Hippocampal formation (tissue), 2 donors: Measurements from ENCODE around the gene PLOD3.

Source experiments
- DNase-seq, 2 donors: peaks; one replicate each; lab custom pipeline; 2025; lab: John Stamatoyannopoulos, UW

PLOD3 gene

GRCh38 chr7:101180130-101180755 is 37.1 kb downstream of the PLOD3 start, which contains the start of gene NAT16:
Gene NAT16, minus strand, starts transcription at chr7:101180293. Its CDS starts 5,486 bp downstream, at chr7:101174807.
- no peak for DNase-seq

- no peak for DNase-seq
Observed at GRCh38 chr7:101179713-101180112, 37.7 kb downstream of the PLOD3 start.

- no peak for DNase-seq
Observed at GRCh38 chr7:101179117-101179516, 38.3 kb downstream of the PLOD3 start.

DNA sequence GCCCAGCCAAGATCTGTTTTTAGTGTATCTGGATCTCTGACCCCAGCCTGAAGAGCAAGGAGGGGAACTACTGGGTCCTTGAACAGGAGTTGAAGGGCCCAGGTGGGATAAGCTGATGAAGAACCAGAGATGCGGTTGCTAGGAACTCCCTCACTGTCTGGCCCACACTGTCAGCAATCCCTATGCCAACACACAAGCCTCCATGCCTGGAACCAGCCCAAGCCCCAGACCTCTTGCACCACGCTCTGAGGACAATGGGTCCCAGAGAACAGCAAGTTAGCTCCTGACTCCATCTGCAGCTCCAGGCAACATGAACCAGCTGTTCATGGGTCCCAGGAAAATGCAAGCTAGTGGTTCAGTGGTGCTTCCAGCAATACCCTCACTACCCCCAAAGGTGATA is 39.7 kb downstream of the PLOD3 start:
- no peak for DNase-seq

DNA sequence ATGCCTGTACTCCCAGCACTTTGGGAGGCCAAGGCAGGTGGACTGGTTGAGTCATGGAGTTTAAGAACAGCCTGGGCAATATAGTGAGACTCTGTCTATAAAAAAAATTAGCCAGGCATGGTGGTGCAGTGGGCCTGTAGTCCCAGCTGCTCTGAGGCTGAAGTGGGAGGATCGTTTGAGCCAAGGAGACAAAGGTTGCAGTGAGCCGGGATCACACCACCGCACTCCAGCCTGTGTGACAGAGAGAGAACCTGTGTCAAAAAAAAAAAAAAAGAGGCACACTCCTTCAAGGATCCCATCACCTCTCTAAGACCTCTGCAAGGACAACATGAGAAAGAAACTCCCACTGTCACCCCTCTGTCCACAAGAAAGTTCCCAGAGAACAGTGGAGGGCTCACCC is 41.7 kb downstream of the PLOD3 start:
- DNase-seq: no peak

- no peak for DNase-seq
Observed at GRCh38 chr7:101174322-101174854, 43.0 kb downstream of the PLOD3 start.

DNA sequence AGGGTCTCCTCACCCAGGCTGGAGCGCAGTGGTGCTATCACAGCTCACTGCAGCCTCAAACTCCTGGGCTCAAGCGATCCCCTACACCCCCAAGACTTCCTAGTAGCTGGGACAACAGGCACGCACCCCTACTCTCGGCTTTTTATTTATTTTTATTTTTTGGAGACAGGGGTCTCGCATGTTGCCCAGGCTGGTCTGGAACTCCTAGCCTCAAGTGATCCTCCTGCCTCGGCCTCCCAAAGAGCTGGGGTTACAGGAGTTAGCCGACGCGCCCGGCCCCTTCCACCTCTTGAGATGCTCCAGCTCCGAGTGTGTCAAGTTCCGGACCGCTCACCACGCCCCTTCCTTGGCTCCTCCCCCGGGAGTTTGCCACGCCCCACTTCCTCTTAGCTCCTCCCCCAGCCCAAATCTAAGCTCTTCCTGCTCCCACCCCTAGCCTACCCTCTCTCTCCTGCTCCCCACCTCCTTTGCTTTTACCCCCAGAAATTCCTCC is 43.6 kb downstream of the PLOD3 start:
- DNase-seq: no peak

DNA sequence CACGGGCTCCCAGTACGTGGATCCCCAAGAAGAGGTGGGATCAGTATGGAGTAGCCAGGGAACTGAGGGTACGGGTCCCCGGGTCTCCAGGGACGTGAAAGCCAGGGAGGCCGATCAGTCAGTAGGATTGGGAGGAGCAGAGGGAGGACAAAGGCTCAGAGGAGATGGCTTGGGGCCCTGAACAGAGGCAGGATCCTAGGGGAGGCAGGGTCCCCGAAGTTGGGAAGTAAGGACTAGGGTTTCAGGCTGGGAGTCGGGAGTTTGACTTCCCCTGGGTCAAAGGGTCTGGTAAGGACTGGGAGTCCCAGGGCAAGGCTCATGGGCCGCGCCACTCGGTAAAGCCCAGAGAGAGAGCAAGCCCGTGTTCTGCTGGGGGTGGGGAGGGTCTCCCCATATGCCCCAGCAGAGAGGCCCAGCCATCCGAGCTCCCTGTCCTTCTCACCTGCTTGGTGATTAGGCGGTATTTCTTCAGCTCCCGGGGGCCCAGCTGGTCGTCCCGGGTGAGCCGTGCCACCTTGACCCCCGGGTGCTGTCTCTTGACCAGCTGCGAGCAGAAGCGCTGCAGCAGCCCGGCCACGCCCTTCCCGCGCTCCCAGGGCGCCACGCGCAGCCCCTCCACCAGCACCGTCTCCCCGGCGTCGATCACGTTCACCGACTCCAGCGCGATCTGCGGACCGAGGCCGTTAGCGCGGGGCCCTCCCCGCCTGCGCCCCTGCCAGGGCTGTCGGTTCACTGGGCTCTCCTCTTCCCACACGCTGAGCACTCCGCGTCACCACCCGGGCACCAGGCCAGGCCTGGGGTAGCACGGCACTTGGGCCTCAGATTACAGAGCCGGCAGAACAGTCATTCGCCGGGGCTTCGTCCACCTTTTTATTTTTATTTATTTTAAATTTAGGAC is 44.3 kb downstream of the PLOD3 start:
- DNase-seq: no peak

GRCh38 chr7:101172005-101172853 is 45.2 kb downstream of the PLOD3 start:
- DNase-seq: no peak

GRCh38 chr7:101171442-101171837 is 45.9 kb downstream of the PLOD3 start:
- no peak for DNase-seq

DNA sequence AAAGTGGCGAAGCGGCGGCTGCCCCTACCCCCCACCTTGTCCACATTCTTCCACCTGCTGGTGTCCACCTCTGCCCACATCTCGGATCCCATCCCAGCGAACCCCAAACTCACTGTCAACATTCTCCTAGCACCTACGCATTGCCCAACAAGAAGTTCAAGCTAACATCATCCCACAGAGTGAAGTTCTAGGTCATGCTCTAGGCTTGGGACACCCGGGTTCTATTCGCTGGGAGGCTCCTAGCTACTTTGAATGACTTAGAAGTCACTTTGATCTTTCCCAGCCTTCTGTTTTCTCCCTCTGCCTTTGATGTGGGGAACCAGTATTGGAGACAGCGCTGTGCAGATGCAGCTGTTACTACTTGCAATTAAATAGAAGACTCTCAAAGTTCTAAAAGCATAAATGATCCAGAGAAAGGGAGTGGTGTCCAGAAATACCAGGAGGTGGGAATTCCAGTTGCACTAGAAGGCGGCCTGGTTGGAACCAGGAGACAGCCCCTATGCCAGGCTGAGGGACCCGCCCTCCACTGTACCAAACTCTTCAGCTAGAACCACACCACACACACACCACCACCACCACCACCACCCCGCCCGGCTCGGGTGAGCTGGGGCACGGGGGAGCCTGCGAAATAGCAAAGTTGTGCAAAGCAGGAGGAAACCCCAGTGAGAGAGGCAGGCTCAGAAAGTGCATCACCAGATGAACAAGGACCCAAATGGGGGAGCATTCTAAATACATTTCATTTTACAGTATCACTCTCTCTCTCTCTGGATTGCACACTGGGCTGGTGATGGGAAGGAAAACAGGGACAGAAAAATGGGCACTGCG is 46.6 kb downstream of the PLOD3 start:
- DNase-seq: no peak

DNA sequence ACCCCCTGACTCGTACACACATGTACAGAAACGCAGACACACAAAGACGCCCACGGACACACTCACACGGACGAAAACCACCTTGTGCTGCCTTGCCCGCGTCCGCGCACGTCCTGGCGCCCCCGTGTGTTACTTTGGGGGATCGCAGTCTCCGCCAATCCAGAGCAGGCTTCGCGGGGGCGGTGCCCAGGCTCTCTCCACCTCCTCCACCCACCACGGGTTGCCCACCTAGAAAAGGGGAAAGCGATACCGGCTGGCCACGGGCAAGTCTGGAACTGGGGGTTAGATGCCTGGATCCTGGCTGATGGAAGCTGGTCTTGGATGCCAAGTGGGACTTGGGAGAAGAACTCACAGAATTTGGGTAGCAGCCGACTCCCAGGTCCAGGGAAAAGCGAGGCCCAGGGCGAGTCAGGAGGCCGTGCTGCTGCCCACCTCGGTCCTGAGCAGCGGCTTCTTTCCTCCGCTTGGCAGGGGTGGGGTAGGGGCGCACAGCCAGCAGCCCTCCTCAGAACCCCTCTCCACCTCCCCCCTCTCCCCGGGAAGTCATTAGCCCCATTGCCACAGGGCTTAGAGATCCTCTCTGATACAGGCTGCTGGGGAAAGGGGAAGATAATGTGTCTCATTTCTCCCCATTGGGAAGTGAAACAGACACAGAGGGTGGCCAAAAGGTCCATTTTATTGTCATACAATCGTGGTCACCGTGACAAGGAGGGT is 47.4 kb downstream of the PLOD3 start:
- DNase-seq: peak; percentile 19 to 47

GRCh38 chr7:101169110-101169837 is 48.1 kb downstream of the PLOD3 start:
- no peak for DNase-seq

DNA sequence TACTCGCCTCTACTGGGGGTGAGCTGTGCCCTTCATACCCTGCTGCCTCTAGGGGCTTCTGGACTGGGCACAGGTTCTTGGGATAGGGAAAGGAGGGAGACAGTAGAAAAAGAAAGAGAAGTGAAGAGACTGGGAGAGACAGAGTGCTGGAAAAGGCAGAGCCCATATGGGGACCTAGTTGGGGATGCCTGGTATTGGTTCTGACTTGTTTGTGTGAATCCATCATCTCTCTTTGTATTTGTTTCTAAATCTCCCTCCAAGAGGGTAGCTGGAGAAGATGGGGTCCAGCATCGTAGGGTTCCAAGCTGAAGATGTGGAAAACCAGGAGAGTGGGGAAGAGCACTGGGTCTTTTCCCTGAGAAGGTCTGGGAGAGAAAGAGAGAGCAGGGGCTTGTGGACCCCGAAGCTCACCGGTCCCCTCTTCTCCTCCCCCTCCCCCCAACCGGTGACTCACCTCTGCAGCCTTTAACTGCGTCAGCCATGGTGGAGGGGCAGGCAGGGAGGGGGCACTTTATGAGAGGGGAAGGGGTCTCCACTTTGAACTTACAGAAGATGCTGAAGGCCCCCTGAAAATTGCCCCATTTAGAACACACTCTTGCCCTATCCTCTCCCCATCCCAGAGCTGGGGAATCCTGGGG is 48.9 kb downstream of the PLOD3 start:
- no peak for DNase-seq

DNA sequence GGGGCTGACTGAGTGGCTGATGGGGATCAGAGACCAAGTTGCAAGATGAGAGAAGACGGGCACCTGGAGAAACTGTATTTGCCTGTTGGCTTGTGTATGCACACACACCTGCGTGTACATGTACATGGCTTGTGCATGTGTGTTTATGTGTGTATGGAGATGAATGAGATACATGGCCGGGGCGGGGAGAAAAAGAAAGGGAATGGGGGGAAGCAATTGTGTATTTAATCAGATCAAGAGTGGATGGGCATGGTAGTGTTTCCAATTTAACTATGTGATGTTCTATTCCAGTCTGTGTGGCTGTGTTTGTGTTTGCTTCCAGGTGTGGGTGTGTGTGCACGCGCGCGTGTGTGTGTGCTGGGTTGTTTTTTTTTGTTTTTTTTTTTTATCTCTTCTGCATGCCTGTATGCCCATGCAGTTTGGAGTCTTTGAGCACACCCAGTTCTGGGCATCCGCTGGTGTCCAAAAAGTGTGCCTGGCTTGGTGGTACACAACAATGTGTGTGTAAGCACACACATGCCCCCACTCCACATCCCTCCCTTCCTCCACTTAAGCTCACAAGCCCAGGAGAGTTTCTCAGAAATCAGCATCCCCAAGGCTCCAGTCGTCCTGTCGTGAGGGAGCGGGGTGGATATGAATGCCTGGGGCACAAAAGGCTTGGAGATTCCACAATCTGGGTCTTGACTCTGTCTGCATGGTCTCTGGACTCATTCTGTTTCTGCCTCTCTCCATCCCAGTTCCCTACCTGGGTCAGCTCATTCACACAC is 49.6 kb downstream of the PLOD3 start:
- DNase-seq: no peak

GRCh38 chr7:101166909-101167644 is 50.3 kb downstream of the PLOD3 start:
- DNase-seq: no peak

DNA sequence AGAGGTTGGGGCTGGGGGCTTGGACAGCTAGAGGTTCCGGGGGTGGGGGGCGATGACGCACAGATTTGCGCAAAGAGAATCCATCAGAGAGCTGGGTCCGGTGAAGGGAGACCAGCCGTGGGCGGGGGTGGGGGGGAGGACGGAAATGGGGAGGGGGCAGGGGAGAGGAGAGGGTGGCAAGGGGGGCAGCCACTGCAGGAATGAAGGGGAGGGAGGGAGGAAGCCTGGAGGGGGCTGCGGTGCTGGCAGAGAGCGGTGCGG is 50.8 kb downstream of the PLOD3 start:
- DNase-seq: no peak
